Measurements from ENCODE around the gene FLACC1.

- no peak for TF ChIP-seq EZH2 (IDR thresholded peaks at IDR 0.05)
- TF ChIP-seq POLR2AphosphoS5 (IDR thresholded peaks at IDR 0.05; ENCODE audit: borderline replicate concordance, low read depth, low read length), result no peak
Observed at GRCh38 chr2:201264472-201265173, 92.5 kb downstream of the FLACC1 start.
